COLO829 (cell line): Measurements from ENCODE around the gene MLLT3.

ENCODE experiments used
- DNase-seq: peaks from one replicate; pipeline ENCODE4 v3.0.0; 2012; ENCODE audit warnings: low spot score

Gene MLLT3

DNA sequence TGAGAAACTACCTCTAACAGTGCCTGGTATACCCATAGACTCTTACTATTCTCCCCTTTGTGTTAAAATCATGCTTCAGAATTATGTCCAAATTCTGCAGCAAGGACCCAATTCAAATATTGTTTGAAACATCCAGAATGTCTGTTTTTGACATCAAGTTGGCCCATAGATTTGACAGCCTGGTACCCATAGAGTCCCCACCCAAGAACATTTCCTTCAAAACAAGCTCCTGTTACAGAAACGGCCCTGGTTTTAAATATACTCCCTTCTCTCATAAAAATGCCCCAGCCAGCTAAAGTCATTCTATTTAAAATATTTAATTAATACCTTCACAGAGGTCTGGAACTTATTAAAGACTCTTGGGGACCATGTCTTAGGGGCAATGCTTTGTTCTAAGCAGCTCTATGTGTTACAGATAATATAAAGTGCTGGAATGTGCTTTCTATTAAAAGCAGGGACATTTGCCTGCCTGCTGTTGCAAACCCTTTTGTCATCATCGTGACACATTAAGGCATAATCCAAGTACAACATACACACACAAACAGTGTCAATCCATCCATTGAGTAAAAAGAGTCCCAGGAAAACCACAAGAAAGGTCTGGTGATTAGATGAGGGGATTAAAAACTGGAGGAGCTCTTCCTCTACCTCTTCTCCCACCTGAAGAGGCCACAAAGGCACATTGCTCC, 321.7 kb downstream of the MLLT3 start:
- DNase-seq = no peak

DNA sequence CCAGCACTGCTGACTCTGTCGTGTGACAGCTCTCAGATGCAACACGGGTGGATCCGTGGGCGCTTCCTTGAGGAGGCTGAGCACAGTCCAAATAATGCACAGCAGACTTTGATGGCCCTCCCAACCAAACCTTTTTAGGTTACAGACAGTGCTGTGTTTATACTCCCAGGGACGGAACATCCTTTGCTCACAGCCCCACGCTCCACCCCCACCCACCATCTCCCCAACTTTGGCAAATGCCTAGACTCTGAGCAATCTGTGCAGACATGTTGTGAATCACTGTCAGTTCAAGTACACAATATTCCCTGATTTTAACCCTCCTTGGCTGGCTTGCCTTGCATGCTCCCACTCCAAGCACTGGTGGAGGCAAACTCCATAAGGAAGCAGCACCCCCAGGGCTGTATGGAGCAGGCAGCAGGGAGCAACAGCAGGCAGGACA, 324.6 kb downstream of the MLLT3 start:
- DNase-seq = no peak

GRCh38 chr9:20295555-20295954, 326.7 kb downstream of the MLLT3 start:
- DNase-seq = no peak

DNA sequence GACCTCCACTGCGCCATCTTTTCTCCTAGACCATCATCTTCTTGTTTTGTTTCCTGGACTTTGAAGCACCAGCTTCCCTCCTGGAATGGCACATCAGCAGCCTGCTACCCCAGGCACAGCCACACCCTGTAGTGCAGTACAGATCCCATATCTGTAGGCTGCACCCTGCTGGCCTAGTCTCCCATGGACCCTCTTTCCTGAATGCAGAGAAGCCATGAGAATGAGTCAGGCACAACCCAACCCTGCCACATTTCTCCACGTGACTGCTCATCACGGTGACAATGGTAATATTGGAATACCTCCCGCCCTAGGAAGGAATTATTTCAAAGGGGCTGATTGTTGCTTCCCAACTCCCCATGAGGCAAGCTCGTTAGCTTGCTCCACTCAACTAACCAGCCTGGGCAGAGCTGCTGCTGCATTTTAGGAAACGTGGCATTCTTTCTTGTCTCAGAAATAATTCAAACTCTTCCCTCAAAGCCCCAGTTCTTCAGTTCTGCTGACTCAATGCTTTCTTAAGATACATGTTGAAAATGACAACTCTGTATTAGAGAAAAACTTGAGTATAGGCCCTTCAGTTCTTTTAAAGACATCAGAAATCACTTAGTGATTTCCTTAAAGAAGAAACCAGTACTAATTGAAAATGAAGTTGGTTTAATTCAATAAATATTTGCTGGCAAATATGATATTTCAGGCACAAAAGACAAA, 328.1 kb downstream of the MLLT3 start:
- DNase-seq = no peak

- no peak for DNase-seq
Measured at GRCh38 chr9:20292002-20292401, 330.3 kb downstream of the MLLT3 start.
